Measurements from ENCODE around the gene CNGB1.
"Not testable (repeated sequence)": the region's sequence is repeated elsewhere in the genome, so short reads cannot be mapped to it uniquely, and the experiment has no call there.

Gene CNGB1

DNA sequence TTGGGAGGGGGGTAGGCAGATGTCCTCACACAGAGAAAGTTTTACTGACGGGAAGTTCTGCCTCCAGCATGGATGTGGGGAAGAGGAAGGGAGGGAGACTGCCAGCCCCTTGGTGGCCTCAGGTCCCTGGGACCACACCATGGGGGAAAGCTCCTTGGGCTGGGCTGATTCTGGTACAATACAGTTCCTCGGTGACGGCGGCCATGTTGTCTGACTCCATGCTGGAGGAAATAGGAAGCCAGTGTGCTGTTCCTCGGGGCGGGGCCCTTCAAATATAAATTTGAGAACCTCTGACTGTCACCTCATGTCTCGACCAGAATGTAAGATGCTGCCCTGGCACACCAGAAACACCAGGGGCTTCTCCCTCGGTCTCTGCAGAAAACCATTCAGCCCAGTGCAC is 66.8 kb downstream of the CNGB1 start:
- no peak for DNase-seq (ENCODE audit: low read depth)

DNA sequence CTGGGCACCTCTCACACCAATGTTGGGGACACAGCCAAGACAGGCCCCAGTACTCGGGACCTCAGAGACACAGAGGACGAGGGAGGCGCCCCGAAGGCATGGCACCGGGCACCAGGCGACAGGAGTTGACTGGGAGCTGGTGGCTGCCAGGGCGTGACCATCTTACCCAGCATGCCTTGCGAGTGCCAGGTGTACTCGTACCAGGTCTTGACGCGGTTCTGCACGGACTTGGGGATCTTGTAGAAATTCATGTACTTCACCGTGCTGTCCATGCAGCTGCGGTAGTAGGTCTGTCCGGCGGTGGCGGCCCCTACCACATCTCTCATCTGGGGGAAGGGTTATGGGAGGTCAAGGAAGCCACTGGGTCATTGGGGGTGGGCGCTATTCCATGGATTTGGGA is 67.3 kb downstream of the CNGB1 start:
- DNase-seq (ENCODE audit: low read depth): no peak

DNA sequence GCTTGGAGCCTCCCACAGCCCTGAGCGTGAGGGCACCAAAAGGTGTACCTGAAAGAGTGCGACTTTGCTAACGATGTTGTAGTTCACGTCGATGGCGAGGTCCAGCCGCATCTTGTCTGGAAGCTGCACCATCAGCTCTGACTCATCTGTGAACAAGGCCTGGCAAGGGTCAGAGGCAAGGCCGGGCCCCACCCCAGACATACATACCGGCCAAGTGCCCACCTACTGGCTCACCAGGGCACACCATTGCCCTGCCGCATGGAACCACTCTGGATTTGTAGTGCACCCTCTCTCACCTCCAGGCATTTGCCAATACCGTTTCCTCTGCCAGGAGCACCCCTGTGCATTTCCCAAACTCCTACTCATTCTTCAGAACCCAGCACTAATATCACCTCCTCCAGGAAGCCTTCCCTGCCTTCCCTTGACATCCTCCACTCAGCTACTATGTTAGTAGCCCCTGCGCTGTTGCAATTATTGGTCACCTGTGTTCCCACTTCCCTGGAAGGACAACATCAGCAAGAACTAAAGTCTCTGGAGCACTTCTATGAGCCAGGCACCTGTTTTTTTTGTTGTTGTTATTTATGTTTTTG is 69.4 kb downstream of the CNGB1 start:
- no peak for DNase-seq (ENCODE audit: low read depth)

DNA sequence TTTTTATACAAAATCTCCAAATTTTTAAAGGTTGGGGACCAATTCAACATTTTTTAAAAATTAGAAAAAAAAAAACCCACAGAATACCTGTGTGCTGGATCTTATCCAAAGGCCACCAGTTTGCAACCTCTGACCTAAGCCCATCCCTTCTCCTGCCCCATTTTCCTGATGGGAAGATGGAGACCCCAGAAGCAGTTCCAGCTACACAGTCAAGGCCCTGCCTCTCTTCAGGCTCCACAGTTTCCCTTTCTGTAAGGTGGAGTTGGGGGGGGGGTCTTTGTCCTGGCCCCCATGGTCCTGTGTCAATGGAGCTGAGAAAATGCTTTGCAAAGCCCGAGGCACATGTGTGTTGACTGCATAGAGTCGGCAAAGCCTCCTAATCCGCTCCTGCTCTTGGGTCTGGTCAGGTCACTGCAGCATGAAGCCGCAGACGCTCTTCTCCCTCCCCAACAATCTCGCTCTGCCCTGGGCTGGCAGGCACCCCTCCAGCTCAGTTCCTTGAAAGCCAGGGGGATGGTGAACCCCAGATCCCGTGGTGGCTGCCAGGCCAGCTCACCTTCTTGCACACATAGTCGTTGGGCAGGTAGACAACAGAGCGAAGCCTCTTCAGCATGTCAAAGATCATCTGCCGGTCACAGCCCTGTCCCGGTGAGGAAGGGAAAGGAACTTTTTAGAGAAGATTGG is 70.0 kb downstream of the CNGB1 start:
- no peak for DNase-seq (ENCODE audit: low read depth)

DNA sequence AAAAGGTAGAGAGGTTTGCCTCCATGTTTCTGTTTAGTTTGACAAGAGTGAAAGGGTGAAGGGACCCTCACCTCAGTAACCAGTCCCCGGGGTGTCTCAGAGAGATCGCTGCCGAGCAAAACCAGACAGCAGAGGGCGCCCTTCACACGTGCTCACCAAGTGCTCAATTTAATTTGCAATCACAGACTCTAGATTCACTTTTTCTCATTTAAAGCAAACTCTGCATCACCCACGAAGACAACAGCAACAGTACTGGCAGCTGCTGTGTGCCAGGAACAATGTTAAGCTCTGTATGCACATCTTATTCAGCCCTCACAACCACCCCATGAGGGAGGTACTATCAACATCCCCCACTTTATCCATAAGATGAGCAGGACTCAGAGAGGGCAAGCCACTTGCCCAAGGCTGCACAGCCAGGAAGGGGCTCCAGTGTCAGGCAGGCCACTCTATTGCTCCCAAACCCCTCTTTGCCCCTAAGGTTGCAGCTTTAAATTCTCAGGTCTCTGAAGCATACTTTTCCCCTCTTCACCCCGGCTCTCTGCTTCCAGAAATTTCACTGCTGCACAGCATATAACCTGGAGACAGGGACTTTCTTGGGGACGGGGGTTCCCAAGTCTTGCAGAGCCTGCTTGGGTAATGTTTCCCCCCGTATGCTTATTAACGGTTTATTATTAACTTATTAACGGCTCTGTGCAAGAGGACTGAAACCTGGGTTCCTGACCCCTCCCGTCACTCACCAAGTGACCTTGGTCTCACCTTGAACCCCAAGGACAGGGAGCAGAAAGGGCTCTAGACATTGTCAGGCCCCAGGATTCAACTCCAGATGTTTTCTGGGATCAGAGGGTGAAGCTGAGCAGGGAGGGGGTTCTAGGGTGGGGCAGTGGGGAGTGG is 70.9 kb downstream of the CNGB1 start:
- peak; percentile 40 for DNase-seq (ENCODE audit: low read depth)

DNA sequence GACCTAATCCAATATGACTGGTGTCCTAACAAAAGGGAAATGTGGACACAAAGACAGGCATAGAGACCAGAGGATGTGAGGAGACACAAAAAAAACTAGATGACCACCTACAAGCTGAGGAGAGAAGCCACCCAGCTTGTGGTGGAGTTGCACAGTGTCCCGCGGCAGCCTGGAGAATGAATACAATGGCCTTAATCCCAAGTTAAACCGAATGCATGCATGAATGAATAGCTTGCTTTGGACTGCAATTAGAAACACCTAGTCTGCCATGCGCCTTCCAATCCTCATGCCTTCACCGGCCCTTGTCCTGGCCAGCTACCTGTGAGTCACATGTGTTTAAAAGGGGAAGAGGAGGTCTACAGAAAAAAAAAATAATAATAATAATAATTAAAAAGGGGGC is 72.0 kb downstream of the CNGB1 start:
- no peak for DNase-seq (ENCODE audit: low read depth)

DNA sequence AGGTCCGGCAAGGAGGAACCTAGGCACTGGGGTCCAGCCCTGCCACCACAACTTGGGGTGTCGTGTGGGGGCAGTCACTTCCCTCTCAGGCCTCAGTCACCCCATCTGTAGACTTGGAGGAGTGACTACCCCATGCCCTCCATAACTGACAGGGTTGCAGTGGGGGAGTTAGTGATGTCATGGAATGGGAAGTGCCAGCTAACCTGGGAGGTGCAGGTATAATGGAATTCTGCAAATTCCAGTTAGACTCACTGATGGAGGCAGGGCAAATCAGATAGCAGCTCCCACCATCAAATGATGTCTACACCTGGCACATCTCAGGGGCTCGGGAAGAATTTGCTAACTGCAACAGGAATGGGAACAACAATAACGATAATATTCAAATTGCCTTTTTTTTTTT is 72.9 kb downstream of the CNGB1 start:
- DNase-seq (ENCODE audit: low read depth): no peak

DNA sequence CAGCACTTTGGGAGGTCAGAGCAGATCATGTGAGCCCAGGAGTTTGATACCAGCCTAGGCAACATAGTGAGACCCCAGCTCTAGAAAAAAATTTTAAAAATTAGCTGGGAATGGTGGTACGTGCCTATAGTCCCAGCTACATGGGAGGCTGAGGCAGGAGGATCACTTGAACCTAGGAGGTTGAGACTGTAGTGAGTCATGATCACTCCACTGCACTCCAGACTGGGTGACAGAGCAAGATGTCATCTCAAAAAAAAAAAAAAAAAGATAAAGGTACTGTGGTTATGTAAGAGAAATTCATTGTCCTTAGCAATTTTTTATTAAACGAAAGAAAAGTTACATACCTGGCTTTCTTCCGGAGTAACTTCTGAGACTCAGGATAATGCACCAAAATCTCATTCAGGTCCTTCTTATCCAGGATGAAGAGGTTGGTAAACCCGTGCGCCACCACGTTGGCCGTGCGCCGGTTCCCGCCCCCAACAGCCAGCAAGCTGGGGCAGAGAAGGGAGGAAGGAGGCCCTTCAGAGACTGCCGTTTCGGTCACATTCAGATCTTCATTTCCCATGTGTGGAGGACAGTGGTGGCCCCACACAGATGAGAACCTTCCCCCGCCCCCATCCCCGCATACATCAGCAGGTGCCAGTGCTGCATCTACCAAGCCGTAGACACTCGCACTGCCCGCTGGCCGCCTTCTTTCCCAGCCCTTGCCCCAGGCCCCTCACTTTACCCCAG is 73.7 kb downstream of the CNGB1 start:
- DNase-seq (ENCODE audit: low read depth): no peak

DNA sequence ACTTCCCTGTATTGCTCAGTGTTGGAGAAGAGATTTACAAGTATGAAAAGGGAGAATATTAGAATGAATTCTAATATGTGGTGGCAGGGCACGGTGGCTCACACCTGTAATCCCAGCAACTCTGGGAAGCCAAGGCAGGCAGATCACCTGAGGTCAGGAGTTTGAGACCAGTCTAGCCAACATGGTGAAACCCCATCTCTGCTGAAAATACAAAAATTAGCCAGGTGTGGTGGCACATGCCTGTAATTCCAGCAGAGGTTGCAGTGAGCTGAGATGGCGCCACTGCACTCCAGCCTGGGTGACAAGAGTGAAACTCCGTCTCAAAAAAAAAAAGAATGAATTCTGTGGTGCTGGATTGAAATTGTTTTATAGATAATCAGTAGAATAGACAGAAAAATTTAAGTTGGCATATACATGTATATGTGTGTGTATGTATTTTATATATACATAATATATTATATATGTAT is 75.8 kb downstream of the CNGB1 start:
- DNase-seq (ENCODE audit: low read depth): not testable (repeated sequence)

DNA sequence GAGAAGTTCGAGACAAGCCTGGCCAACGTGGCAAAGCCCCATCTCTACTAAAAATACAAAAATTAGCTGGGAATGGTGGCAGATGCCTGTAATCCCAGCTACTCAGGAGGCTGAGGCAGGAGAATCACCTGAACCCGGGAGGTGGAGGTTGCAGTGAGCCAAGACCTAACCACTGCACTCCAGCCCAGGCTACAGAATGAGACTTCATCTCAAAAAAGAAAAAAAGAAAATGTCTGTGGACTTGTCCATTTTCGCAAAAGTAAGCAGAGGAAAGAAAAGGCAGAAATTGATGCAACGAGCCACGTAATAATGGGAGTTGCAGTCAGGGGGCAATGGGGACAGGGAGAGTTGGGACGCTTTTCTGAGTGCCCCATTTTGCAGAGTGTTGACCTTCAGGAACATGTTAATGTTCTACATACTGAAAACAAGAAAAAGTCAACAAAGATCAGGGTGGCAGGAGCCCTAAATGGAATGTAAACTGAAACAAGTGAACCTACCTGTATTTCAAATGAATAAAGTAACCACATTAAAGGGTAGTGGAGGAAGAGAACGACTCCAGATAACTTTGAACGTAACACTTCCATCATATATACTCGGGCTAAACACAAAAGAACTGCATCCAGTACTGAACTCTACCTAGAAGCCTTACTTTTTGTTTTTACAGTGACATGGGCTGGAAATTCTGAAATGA is 76.4 kb downstream of the CNGB1 start:
- DNase-seq (ENCODE audit: low read depth): no peak

DNA sequence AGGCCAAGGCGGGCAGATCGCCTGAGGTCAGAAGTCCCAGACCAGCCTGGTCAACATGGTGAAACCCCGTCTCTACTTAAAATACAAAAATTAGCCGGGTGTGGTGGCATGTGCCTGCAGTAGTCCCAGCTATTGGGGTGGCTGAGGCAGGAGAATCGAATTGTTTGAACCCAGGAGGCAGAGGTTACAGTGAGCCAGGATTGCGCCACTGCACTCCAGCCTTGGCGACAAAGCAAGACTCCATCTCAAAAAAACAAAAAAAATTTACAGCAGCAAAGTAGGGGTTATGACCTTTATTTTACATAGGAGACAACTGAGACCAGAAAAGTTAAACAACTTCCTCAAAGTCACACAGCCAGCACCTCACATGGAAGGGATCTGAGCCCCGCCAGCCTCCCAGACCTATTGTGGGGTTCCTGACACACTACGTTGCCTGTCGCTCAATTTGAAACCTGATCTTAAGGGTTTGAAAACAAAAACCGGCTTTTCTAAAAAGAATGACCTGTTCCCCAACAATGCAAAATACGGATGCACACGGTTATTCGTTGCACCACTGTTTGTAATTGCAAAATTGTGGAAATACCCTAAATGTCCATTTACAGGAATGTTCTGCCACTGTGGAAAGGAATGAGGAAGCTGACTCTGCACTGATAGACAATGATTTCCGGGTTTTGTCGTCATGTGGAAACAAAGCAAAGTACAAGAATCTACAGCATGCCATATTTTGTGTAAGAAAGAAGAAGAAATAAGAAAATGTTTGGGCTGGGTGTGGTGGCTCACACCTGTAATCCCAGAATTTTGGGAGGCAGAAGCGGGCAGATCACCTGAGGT is 77.2 kb downstream of the CNGB1 start:
- DNase-seq (ENCODE audit: low read depth): no peak

DNA sequence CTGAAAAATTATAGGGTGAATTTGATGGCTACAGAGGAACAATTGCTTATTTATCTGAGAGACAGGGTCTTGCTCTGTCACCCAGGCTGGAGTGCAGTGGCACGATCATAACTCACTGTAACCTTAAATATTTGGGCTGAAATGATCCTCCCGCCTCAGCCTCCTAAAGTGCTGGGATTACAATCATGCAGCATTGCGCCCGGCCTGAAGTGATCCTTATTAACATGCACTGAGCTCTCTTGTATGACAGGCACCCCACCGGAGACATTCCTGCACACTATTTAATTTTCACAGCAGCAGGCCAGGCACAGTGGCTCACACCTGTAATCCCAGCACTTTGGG is 77.7 kb downstream of the CNGB1 start:
- no peak for DNase-seq (ENCODE audit: low read depth)

DNA sequence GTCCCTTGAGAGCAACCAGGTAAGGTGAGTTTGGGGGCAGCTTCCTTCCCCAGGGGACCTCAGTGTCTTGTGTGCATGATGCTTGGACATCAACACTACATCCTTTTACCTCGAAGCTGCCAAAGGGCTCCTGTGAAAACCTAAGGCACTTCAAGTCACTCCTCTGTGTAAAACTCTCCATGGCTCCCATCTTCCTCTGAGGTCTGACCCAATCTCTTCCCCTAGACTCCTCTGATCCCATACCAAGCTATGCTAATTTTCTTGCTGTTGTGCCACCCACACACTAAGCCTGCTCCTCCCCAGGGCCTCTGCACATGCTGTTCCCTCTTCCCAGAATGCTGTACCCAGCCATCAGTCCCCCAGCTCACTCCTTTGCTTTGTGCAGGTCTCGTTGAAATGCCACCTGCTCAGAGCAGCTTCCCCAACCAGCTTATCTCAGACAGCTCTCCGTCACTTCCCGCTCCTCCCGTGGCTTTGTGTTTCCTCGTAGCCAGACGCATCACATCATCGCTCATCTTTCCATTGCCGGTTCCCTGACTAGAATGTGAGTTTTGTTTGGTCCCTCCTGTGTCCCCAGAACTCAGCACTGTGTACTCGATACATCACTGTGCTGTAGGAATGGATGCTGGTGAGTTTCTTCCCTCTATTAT is 78.4 kb downstream of the CNGB1 start:
- no peak for DNase-seq (ENCODE audit: low read depth)

DNA sequence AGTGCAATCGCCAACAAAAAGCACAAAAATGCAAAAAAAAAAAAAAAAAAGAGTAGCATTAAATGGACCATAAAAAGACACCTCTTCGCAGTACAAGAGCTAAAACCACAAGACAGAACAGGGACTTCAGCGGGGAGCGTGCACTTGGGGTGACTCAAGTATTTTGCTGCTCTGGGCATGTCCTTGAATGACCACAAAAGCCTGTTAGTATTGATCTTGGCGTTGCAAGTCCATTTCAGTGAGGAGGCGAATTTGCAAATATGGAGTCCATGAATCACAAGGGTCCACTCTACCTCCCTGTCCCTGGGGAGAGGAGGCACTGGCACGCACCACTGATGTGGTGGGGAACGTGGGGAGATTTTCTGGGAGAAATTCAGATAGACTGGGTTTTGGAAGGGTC is 78.9 kb downstream of the CNGB1 start:
- peak; percentile 96 for DNase-seq (ENCODE audit: low read depth)

DNA sequence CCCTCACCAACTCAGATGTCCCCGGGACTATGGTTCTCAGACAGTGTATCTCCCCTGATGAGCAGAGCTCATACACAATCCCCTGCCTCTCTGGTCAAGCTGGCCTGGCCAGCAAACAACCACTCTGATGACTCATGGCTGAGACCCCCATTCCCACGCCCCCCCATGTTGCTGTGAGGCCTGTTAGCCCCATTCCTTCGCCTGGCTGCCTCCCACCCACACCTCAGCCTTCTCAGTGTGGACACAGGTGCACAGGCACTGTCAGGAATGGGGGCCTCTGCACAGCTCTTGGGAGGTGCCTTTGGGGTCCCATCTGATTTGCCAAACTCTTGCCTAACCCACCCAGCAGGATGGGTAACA is 80.2 kb downstream of the CNGB1 start:
- DNase-seq (ENCODE audit: low read depth): no peak

DNA sequence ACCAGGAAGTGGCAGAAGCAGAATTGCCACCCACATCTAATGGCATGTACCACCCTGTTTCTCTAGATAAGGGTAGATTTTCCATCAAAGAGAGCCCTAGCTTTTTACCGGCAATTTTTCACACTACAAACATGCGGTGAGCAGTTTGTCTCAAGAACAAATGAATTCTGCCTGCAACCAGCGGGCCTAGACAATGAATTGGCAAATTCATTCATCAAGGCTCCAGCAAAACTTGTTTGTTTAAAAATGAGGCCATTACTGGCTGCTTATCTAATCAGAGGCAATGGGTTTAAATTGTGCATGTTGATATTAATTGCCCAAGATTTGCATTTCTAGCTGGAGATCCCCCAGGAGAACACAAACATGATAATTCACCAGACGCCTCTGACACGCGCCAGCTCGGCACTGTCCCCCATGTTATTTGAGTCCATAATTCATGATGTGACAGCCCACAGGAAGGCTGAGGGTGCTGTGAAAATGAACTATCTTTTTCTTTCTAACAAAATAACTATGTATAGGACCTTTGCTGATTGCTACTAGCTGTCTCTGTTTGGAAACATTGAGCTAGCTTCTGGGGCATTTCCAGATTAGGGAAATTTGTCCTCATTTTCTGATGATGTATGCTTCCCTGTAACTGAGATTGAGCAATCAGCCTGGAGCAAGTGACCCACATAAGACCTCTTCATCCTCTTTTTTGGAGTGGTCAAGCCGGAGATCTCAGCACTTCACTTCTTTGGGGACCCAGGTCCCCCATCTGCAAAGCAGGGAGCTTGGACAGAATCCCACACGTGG is 80.8 kb downstream of the CNGB1 start:
- DNase-seq (ENCODE audit: low read depth): peak; percentile 71

DNA sequence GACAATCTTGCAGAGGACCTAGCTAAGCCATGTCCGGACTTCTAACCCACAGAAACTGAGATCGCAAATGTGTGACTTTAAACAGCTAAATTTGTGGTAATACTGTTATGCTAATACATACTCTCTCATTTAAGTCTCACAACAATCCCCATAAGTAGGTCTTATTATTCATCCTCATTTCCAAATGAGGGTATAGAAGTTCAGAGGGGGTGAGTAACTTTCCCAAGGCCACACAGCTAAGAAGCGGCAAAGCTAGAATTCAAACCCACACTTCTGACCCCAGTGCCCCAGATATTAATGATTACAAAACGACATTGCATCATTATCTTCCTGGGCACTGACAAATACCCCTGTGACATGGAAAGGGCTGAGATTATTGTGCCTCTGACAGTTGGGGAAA is 81.4 kb downstream of the CNGB1 start:
- DNase-seq (ENCODE audit: low read depth): no peak

DNA sequence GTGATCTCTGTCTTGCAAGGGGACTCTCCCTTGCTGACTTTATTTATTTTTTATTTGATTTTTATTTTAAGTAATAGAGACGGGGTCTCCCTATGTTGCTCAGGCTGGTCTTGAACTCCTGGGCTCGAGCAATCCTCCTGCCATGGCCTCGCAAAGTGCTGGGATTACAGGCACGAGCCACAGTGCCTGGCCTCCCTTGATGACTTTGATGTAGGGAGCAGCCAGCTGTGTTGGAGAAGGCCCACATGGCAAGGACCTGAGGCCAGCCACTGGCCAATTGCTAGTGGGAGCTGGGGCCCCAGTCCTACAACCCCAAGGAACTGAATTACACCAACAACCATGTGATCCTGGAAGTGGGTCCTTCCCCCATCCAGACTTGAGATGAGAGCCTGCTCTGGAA is 81.8 kb downstream of the CNGB1 start:
- DNase-seq (ENCODE audit: low read depth): no peak

DNA sequence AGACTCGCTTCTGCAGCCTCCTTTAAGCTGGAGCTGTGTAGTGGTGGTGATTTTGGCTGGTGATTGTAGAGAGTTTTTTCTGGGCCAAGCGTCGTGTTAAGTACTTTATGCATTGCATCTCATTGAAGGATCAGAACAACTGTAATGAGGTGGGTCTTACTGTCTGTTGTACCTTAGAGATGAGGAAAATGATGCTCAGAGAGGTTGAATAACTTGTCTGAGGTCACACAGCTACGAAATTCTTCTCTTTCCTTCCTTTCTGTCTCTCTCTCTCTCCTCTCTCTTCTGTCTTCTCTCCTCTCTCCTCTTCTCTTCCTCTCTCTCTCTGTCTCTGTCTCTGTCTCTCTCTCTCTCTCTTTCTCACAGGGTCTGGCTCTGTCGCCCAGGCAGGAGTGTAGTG is 82.8 kb downstream of the CNGB1 start:
- DNase-seq (ENCODE audit: low read depth): no peak

DNA sequence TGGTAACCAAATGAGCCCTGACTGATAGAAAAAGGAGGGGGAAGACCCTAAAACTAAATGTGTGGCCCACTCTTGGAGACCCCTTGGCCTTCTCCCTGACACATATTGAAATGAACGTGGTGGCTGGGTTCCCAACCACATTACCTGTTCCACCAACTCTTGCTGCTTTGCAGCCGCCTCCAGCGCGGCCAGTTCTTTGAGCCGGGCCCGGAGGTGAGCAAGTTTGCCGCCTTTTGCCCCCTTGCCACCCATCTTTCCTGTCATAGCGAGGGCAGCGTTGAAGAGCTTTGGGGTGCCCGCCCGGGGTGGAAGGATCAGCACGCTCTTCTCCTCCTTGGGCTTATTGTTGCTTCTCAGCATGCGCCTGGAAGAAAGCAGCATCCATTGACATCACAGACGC is 83.2 kb downstream of the CNGB1 start:
- DNase-seq (ENCODE audit: low read depth): no peak

Data from stromal cell of bone marrow (primary cell).